Astrocyte (in vitro differentiated cells and primary cell): ENCODE data around the gene NAV3.
A peak's percentile ranks its signal among the peaks of the same experiment; 100 is the strongest.

ENCODE experiments used
- EZH2 ChIP-seq: IDR thresholded peaks from 2 replicates; pipeline ENCODE4 v1.6.1; 2012; ENCODE audit warnings: mild to moderate bottlenecking, low read length, inconsistent platforms; ENCODE audit not compliant: insufficient read depth
- TF ChIP-seq, protein P1 (sequence below): IDR thresholded peaks from 2 replicates; pipeline ENCODE4 v1.5.1; 2011; ENCODE audit warnings: low read depth, mild to moderate bottlenecking, inconsistent platforms, low read length, moderate library complexity; ENCODE audit not compliant: insufficient read depth

DNA sequence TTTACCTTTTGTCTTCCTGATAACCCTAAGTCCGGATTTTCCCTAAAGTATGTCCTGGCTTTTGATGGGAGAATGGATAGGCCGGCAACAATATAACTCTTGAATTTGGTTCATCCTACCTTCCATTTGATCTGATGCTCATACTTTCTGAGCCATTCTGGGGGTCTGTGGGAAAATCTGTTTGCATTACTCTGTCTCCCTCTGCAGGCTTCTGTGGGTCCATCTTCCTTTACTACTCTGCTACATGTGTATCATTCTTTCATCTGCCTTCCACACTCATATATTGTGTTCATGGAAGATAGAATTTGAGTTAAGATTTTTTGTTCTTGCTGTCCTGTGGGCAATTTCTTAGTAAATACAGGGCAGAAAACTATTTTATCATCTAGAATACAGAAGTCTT lies 101.5 kb downstream of the NAV3 start:
- TF ChIP-seq, protein P1, sequence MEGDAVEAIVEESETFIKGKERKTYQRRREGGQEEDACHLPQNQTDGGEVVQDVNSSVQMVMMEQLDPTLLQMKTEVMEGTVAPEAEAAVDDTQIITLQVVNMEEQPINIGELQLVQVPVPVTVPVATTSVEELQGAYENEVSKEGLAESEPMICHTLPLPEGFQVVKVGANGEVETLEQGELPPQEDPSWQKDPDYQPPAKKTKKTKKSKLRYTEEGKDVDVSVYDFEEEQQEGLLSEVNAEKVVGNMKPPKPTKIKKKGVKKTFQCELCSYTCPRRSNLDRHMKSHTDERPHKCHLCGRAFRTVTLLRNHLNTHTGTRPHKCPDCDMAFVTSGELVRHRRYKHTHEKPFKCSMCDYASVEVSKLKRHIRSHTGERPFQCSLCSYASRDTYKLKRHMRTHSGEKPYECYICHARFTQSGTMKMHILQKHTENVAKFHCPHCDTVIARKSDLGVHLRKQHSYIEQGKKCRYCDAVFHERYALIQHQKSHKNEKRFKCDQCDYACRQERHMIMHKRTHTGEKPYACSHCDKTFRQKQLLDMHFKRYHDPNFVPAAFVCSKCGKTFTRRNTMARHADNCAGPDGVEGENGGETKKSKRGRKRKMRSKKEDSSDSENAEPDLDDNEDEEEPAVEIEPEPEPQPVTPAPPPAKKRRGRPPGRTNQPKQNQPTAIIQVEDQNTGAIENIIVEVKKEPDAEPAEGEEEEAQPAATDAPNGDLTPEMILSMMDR = peak; percentile 11
- TF ChIP-seq EZH2 = no peak
